HEK293T (cell line): ENCODE data around the gene UQCRC2.
"Not testable (repeated sequence)": the region's sequence is repeated elsewhere in the genome, so short reads cannot be mapped to it uniquely, and the experiment has no call there.

ENCODE experiments used
- FOXK2 ChIP-seq: fragments of 450-650 bp; IDR thresholded peaks from 2 replicates; pipeline ENCODE4 v1.6.1; 2016; ENCODE audit warnings: mild to moderate bottlenecking
- FOXM1 ChIP-seq: fragments of 450-650 bp; IDR thresholded peaks from 2 replicates; pipeline ENCODE4 v1.6.1; 2017; ENCODE audit warnings: mild to moderate bottlenecking, borderline replicate concordance
- HDGF ChIP-seq: fragments of 450-650 bp; IDR thresholded peaks from 2 replicates; pipeline ENCODE4 v1.6.1; 2017; ENCODE audit warnings: antibody characterized with exemption, borderline replicate concordance
- SP1 ChIP-seq: fragments of 450-650 bp; IDR thresholded peaks from 2 replicates; pipeline ENCODE4 v1.6.1; 2017
- SUZ12 ChIP-seq: fragments of 450-650 bp; IDR thresholded peaks from 2 replicates; pipeline ENCODE4 v1.6.1; 2016; ENCODE audit warnings: mild to moderate bottlenecking
- TARDBP ChIP-seq: fragments of 450-650 bp; IDR thresholded peaks from 2 replicates; pipeline ENCODE4 v1.6.1; 2016
- ZNF384 ChIP-seq: fragments of 450-650 bp; IDR thresholded peaks from 2 replicates; pipeline ENCODE4 v1.6.1; 2016

DNA sequence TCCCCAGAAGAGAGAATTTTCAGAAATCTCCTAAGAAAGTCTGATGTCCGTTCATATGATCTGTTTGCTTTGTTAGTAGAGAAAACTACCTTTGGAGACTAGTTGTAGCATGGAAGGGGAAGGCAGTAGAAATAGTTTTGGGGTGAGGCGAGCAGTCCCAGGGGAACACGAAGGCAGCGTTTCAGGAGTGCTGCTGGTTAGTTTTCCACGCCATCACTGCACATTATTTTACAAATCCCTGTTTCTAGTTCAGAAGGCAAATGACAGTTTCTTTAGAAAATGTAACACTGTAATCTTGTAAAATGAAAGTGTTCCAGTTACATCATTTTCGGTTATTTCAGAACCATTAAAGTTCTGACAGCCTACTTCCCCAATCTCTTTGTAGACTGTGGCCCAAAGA is 16.9 kb upstream of the UQCRC2 start:
- not testable (repeated sequence) for TF ChIP-seq ZNF384, FOXM1, SP1, FOXK2, HDGF, SUZ12, TARDBP
